MV-4-11 (cell line): ENCODE data around the gene C1QTNF5.

Experiments used
- DNase-seq: peaks from one replicate; lab custom pipeline; 2025; lab: John Stamatoyannopoulos, UW

Gene C1QTNF5

DNA sequence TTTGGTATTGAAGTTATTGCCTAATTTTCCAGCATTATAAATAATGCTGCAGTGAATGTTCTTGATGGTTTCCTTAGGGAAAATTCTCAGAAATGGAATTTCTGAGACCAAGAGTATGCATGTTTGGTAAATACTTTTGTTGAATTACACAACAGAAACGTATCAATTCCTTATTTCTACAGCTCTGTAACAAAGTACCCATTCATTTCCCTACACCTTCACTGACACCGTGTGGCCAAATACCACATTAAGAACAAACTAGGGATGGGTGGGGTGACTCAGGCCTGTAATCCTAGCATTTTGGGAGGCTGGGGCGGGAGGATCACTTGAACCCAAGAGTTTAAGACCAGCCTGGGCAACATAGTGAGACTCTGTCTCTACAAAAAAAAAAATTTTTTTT is 45.5 kb downstream of the C1QTNF5 start:
- peak; percentile 27 for DNase-seq

DNA sequence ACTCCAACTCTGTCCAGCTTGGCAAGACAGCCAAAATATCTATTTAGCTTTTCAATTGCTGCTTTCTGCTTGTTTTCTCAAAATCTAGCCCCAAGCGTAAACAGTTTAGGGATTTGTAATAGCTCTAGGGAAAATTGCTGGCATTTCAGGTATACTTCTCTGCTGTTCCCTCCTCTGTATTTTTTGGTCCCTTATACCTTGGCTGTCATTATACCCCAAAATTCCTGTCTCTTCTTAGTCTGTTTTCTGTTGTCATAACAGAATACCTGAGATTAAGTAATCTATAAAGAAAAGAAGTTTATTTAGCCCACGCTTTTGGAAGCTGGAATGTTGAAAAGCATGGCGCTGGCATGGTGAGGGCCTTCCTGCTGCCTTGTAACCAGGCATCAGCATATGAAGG is 47.2 kb downstream of the C1QTNF5 start:
- no peak for DNase-seq

DNA sequence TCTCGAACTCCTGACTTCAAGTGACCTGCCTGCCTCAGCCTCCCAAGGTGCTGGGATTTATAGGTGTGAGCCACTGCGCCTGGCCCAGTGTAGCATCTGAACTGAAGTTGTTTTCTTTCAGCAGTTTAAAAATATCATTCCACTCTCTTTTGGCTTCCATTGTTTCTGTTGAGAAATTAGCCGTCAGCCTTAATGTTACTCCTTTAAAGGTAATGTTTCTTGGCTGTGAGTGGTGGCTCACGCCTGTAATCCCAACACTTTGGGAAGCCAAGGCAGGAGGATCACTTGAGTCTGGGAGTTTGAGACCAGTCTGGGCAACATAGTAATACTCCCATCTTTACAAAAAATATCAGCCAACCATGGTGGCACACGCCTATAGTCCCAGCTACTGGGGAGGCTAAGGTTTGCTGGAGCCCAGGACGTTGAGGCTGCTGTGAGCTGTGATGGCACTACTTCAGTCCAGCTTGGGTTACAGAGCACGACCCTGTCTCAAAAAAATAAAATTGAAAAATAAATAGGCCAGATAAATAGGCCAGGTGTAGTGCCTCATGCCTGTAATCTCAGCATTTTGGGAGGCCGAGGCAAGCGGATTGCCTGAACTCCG is 49.7 kb downstream of the C1QTNF5 start:
- no peak for DNase-seq
